Measurements from ENCODE around the gene ELMO1.

Gene ELMO1

DNA sequence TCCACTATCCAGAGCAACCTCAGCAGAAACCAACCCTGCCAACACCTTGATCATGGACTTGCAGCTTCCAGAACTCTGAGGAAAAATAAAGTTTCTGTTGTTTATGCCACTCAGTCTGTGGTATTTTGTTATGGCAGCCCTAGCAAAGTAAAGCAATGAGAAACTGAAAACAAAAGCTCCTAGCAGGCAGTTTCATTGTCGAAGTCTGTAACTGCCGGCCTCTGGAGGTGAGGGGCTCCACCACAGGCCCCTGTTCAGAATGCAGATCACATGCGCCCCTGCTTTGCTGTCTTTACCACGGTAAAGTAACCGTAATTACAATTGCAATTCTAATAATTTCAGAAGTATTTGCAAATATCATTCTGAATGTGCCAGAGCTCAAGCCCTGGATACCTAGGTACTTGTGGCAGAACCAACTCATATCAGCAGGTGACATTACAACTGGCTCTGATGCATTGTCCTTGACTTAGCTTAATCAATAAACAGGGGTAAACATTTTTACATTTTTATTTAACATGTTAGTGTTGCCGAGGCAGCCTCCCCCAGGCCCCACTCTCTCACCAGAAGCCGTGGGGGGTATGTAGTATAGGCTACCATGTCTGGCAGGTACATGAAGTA, 193.2 kb downstream of the ELMO1 start:
- DNase-seq, result no peak

DNA sequence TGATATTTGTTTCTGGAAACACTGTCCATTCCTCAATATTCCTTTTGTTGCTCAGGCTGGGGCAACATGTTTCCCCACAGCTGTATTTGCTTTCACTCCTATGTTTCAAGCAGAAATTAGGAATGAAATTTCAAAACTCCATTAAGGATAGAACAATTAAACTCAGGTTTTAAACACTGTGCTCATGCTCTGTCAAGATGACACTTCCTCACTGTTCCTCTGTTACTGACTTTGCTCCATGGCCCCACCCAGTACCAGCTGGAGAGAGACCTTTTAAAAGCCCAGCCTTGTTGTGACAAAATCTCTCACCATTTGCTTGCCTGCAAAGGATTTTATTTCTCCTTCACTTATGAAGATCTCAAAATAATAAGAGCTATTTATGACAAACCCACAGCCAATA, 197.4 kb downstream of the ELMO1 start:
- no peak for DNase-seq

DNA sequence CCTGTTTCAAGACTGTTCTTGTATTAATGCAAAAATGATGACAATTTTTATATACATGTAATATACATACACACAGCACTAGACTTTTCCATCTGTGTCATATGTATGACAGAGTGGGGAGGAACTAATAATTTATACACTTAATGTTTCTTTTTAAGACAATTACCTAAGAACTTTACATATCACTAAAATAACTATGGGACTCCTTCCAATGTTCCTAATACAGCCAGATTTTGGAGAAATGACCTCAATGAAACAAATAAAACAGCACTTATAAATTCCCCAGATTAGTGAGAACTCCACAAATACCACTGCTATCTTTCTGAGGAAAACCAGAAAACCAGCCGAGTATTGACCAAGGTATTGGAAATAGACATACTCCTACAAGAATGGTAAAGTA, 199.4 kb downstream of the ELMO1 start:
- no peak for DNase-seq

DNA sequence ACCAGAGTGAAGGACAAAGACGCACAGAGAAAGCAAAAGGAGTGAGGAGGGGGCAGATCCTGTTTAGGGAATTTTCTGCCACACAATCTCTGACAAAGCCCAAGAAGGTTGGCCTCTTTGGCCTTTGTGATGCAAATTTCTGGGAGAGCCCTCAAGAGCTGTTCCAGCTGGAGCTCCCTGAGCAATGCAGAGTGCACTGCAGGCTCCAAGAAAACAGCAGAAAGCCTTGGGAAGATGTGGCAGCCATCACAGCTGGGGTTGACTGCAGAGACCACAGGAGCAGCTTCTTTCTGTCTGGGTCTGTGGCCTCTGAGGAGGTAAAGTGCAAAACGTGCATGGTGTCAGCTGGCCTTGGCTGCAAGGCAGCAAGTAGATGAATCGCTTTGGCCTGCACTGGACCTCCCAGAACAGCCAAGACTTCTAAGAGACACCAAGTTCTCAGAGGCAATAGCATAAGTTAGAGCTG, 200.2 kb downstream of the ELMO1 start:
- DNase-seq, result no peak

DNA sequence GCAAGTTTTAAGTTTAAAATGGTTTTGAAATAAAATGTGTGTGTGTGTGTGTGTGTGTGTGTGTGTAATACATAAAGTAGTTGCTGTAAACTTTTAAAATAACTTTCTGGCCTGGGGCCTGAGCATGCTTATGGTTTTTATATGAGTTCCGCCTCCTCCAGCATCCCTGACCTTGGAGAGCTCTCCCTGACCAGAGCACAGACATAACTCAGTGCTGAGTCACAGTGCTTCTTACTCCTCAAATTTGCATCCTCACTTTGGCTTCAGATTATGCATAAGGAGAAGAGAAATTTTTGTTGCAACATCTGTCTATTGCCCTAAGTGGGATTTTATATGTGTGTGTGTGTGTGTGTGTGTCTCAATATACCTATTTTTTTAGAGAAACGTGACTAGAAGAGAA, 200.8 kb downstream of the ELMO1 start:
- DNase-seq, result no peak

DNA sequence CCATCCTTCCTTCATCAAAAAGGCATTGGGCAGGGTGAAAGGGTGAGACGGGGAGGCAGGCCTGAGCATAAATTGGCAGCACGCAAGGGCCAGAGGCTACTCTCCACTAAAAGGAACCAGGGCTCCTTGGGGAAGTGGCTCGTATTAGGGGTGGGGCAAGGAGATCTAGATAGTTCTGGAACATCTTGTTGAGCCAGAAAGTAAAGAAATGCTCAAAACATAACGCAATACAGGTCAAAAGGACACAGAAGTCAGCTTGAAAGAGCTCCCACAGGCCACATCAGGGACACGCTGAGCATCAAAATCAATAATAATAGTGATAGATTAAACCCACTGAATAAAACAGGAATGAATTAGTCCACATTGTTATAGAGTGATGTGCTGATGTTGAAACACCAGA, 203.1 kb downstream of the ELMO1 start:
- no peak for DNase-seq

DNA sequence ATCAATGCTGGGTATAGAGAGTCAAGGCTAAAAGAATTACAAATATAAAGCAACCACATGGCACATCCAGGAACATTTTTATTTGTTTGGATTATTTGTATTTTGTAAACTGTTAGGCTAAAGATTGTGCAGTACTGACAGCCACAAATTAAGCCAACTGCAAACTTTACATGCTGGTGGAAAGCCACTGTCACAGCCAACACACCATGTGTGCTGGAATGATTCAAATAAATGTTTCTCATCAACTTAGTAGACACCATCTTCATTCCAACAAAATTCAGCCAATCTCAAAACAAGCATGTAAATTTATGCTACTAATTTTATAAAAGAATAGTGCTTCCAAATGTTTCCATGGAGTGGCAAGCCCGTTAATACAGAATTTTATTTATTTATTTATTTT, 211.8 kb downstream of the ELMO1 start:
- no peak for DNase-seq

DNA sequence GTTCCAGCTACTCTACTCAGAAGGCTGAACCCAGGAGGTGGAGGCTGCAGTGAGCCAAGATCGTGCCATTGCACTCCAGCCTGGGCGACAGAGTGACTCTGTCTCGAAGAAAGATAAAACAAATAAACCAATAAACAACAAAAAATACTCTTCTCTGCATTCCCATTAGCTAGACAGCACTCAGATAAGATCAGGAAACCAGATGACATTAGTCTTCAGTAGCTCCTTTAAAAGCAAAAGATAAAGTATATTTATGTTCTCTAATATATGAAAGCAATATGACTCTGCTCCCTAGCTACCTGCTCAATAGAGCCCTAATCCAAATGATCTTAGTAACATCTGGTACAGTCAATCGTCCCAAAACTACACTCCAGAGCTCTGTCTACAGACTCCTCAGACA, 212.9 kb downstream of the ELMO1 start:
- no peak for DNase-seq

DNA sequence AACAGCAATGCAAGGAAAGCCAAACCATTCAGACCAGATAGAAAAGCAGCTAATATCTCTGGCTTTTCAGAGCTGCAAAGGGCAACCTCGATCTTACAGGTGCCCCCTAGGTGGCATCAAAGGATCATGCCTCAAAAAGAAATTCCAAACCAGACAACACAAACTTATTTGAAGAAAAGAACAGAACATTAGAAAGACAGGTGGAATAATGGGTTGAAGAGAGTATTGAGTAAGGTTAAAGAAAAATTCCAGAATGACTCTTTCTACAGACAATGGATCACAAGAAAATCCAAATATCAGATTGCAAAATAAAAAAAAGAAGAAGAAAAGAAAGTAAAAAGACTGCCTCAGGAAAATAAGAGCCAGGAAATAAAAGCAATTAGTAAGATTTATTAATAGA, 213.7 kb downstream of the ELMO1 start:
- DNase-seq, result no peak

DNA sequence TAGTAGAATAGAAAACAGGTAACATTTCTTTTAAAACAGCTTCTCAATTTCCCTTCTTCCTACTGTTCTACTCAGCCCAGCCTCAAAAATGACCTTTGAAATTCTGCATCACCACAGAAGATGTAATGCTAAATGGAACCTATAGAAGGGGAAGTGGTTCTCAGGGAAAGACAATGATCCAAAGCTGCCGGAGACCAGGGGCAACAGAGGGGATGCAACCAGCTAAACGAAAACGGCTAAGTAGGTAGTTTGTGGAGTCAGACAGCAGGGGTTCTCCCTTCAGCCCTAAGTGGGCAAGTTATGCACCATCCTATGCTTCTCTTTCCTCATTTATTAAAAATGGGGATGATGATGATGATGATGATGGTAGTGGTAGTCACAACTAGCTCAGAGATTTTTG, 214.3 kb downstream of the ELMO1 start:
- DNase-seq, result no peak

DNA sequence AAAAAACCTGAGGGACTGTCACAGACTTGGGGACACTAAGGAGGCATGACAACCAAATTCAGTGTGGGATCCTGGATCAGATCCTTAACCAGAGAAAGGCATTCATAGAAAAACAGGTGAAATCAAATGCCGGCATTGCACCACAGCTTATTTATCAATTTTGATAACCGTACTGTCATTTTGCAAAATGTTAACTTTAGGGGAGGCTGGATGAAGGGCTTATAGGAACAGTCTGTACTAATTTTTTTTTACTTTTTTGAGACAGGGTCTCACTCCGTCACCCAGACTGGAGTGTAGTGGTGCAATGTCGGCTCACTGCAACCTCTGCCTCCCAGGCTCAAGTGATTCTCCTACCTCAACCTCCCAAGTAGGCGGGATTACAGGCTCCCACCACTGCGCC, 217.1 kb downstream of the ELMO1 start:
- DNase-seq, result no peak

DNA sequence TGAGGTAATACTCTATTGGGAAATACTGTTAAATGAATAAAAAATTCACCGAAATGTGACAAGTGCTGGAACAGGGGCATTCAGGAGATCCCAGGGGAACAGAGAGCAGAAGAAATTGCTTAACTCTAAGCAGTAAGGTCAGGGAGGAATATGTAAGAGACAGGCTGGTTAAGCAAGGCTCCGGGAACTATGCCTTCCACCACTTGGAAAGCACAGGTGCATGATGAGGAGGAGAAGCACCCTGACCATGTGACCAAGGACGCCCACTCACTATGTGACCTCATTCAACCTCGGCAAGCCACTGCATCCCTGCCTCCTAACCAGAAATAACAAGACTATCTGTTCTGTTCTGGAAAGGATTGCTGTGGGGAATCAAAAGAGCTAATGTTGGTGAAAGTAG, 218.4 kb downstream of the ELMO1 start:
- no peak for DNase-seq

DNA sequence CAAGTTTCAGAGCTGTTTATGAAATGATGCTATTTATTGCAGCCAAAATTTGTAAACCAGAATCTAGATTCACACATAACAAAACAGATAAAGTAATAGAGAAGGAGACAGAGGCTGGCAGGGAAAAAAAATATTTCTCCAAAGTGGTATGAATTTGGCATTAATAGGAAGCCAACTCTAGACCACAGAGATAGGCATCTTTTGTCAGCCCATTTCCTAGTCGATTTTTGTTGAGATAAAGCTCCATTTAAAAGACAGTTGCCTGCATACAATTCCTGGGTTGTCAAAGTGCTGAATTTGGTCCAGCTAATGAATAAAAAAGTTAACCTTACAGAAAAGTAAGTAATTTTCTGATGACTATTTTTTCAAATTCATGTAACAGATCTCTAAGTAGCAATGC, 219.3 kb downstream of the ELMO1 start:
- DNase-seq, result no peak

DNA sequence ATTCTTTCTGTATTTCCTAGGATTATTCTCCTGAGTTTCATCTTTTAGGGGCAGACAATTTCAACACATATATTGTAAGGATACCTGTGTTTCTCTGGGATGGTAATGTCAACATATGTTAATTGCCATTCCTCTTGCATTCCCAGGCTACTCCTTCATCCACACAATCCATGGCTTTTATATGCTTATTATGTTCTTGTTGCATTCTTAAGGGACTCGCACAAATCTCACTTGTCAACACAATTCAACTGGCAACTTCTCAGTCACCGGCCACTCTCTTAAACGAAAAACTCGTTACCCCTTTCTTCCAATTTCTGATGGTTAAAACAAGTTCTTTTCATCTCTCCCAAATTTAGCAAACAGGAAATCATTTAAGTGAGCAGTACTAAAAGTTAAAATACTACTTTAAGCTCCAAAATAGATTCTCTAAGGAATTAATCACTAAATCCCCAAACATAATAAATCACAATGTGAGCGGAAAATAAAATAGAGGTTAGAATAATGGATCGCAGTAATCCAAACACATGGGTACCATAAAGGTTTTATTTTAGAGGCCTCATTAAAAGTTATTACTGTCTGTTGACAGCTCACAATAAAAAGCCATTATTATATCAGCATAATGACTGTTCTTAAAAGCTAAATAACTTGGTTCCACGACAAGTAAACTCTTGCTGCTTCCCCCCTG, 223.2 kb downstream of the ELMO1 start:
- DNase-seq, result no peak

DNA sequence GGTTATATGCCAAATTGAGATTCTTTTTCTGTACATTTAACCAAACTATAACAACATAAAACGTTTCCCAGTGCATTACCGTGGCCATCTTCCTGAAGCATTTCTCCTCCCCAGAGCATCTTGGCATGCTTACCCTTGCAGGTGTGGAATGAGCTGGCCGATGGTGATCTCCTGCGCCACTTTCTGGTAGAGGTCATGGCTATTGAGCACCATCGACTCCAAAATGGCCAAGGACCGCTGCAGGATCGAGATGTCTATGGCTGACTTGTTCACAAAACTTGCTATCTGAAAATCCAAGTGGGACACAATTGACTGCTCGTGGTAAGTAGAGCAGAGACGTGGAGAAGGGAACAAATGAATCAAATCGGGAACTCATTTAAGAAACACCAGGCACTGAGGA, 223.9 kb downstream of the ELMO1 start:
- no peak for DNase-seq

DNA sequence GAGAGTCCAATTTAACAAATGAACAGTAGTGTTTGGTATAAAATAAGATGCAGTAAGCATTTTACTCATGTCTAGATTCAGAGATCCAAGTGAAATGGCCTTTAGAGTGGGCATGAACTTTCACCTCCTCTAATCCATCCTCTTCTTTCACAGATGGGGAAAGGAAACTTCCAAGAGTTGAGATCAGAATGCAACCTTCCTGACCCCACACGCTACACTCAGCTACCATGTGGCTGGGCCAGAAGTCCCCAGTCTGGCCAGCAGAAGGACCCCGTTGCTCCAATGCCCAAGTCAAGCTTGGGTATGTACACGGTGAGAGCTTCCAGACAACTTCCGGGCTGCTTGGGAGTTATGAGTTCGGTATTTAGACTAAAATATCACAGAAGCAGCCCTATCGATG, 228.0 kb downstream of the ELMO1 start:
- DNase-seq, result no peak

DNA sequence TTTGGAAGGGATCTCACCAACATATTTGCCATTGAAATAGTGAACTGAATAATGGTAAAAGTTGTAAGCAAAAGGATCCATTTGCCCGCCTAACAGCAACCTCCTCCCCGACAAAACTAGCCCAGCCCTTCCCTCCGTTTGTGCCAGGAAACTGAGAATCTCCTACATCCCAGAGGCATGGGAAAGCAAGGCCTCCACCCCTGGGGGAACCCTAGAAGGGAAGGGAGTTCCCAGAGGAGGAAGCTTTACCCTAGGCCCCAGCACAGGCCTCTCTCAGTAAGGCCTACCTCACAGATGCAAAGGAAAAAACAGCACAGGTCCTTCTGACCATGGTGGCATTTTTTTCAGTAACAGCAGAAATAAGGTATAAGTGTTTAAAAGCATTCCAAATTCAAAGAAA, 229.7 kb downstream of the ELMO1 start:
- no peak for DNase-seq

DNA sequence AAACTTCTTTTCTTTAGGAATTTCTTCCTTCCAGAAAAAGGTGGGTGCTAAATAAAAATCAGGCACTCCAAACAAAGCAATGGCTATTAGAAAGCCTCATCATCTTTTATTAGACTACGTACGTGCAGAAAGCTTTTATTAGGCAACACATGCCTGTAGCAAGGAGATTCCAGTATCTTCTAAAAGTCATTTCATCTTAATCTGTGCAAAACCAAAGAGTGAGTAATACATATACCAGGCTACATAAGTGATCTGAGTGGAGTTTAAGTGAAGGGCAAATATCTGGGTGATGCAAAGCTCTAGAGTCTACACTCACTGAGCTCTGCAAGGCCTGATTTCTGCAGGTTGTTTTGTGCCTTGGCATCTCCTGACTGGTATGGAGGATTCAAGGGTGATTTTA, 231.7 kb downstream of the ELMO1 start:
- DNase-seq, result no peak

DNA sequence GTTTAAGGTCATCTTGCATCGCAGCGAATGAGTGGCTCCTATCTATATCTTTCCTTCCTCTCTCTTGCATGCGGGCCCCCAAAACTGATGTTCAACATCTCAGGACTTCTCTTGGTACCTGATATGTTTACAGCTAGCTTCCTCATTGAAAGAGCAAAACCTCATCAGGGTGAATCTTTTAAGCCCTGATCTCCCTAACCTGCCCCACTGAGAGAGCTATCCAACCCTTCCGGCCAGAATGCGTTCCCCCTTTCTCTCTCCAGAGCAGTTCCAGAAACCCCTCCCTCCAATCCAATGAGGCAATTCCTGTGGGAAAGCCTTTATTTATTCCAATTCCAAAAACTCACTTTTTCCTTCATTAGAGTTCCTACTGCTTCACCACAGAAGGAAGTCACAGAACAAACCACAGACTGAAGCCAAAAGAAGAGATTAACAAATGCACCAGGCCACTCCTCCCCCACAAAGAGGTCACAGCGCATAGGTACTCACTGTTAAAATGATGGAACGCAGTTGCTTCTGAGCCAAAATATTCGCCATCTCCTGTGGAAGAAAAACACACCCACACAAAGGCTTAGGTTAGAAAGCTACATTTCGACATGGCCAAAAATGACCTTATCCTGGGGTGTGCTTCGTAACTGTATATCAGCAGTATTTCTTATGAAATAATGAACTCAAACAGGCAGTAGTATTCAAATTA, 232.4 kb downstream of the ELMO1 start:
- DNase-seq, result no peak

DNA sequence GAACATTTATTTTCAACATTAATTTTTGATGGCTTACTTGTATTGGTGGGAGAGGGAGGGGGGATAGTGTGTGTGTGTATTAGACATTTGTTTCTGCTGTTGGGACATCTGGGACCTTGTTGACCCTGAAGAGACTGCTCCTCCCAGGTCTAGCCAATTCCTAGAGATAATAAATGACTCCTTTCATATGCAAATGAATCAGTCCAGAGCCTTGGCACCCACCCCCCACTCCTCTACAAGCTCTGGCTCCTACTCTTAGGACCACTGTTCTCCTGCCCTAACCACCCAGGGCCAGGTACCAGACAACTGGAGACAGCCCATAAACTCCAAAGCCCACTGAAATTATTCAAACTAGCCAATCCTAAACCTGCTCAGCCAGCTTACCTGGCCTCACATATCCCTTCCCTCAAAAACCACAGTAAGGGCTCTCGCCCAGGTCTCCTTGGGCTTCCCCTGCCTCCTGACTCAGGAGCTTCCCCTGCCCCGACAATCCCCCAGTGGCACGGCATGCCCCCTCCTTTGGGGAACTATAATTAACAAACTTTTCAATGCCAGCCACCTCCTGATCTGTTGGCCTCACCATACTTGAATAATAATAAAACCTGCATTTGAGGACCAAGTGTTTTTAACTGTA, 233.3 kb downstream of the ELMO1 start:
- DNase-seq, result no peak

DNA sequence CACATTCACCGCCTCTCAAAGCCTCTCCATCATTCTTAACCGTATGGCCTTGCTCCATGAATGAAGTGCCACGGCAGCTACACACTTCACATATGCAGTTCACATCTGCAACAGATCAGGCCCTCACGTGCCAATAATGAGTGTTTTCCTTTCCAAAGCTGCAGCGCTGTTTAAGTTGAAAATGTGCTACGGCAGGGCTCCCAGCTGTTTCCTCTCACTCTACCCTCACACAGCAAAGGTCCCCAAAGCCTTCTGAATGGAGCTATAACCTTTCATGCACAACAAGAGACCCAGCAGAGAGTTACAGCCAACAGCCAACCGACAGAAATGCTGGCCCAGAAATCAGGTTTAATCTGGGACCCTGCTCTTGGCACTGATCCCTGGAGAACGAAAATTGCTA, 236.1 kb downstream of the ELMO1 start:
- DNase-seq, result no peak

DNA sequence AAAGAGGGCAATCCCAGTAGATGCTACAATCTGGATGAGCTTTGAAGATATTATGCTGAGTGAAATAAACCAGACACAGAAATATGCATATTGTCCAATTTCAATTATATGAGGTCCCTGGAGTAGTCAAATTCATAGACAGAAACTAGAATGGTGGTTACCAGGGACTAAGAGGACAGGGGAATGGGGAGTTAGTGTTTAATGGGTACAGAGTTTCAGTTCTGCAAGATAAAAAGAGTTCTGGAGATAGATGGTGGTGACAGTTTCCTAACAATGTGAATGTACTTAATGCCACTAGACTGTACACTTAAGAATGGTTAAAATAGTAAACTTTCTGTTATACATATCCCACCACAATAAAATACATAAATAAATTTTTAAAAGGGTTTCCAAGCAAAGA, 236.6 kb downstream of the ELMO1 start:
- no peak for DNase-seq

DNA sequence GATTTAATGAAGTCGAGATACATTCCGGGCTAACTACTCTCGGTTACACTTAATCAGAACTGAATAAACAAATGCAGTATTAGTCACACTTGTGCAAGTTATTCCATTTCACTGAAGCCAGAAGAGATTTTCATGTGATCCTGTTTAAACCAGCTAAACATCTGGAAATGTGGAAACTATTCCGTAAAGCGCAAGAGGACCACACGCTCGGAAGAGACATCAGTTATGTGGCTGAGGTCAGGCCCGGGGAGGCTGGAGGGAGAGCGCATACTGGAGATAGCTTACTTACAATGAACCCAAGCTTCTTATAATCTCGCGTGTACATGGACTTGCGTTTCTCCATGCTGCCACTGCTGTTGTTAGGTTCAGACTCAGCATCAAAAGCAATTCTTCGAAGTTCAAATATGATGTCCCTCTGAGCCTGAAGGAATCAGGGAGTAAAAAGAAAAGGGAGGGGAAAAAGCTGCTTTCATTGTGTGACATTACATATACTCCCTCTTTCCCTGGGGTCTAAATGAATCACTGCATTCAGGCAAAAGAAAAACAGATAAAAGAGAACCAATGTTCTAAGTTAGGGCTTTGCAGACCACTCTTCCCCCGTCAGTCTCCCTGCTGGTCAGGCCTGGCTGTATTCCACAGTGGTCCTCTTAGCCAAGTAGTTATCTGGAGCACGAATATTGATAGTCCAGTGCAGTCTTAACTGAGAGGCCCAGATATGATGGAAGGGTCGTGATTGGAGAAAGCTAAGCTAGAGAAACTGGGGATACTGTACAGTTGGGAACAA, 237.4 kb downstream of the ELMO1 start:
- no peak for DNase-seq
